Measurements from ENCODE around the gene CFHR5.
"Not testable (repeated sequence)": the region's sequence is repeated elsewhere in the genome, so short reads cannot be mapped to it uniquely, and the experiment has no call there.

CFHR5 gene

DNA sequence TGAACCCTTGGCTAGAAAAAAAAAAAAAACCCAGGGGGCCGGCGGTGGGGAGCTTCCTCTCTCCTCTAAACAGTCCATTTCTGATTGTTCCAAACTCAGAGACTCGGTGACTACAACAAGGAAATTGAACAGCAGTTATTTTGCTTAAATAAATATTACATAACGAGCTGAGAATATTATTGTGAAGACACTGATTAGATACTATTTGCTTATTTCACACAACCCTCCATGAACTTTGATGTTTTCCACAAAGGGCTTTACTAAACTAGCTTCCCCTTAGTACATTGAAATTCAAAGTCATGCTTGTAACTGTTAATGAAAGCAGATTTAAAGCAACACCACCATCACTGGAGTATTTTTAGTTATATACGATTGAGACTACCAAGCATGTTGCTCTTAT, at the start of gene CFHR5:
Gene CFHR5 (plus strand): TSS at position 279 of the 400 bp plus-strand sequence. CDS start 109 bp downstream, at position 388.
- no peak for DNase-seq

DNA sequence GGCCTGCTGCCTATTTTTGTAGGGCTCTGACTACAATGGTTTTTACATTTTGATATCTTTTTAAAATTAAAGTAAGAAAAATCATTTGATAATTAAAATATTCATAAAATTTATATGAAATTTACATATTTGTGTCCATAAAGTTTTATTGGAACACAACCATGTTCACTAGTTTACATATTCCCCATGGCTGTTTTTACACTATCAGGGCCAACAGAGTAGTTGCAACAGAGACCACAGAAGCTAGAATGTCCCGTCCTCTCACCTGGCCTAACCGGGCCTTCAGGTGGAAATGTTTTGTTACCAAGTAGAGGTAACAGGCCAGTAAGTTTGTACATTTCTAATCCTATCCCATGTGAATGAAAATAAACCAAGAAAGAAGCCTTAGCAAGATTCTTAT, 44.5 kb upstream of the CFHR5 start:
- DNase-seq, result not testable (repeated sequence)

DNA sequence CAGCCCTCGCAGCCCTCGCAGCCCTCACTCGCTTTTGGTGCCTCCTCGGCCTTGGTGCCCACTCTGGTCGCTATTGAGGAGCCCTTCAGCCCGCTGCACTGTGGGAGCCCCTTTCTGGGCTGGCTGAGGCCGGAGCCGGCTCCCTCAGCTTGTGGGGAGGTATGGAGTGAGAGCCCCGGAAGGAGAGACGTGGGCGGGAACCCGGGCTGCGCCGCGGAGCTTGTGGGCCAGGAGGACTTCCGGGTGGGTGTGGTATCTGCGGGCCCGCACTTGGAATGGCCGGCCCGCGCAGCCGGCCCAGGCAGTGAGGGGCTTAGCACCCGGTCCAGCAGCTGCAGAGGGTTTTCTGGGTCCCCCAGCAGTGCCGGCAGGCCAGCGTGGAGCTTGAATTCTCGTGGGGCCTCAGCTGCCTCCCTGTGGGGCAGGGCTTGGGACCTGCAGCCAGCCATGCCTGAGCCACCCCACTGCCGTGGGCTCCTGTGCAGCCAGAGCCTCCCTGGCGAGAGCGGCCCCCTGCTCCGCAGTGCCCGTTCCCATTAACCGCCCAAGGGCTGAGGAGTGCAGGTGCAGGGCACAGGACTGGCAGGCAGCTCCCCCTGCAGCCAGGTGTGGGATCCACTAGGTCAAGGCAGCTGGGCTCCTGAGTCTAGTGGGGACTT, 43.7 kb upstream of the CFHR5 start:
- DNase-seq, result no peak

DNA sequence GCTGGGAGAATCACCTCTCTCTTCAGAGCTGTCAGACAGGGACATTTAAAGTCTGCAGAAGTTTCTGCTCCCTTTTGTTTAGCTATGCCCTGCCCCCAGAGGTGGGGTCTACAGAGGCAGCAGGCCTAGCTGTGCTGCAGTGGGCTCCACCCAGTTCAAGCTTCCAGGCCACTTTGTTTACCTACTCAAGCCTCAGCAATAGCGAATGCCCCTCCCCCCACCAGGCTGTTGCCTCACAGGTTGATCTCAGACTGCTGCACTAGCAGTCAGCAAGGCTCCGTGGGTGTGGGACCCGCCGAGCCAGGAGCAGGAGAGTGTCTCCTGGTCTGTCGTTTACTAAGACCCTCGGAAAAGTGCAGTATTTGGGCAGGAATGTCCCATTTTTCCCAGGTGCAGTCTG, 35.9 kb upstream of the CFHR5 start:
- not testable (repeated sequence) for DNase-seq

DNA sequence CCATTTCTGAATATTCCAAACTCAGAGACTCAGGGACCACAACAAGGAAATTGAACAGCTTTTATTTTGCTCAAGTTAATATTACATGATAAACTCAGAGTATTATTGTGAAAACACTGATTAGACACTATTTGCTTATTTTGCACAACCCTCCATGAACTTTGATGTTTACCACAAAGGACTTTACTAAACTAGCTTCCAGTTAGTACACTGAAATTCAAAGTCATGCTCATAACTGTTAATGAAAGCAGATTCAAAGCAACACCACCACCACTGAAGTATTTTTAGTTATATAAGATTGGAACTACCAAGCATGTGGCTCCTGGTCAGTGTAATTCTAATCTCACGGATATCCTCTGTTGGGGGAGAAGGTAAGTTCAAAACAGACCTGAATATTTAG, 33.8 kb upstream of the CFHR5 start, which contains the start of gene CFHR2:
Gene CFHR2 (plus strand): TSS at position 171 of the 400 bp plus-strand sequence. CDS start 143 bp downstream, at position 314.
- not testable (repeated sequence) for DNase-seq

DNA sequence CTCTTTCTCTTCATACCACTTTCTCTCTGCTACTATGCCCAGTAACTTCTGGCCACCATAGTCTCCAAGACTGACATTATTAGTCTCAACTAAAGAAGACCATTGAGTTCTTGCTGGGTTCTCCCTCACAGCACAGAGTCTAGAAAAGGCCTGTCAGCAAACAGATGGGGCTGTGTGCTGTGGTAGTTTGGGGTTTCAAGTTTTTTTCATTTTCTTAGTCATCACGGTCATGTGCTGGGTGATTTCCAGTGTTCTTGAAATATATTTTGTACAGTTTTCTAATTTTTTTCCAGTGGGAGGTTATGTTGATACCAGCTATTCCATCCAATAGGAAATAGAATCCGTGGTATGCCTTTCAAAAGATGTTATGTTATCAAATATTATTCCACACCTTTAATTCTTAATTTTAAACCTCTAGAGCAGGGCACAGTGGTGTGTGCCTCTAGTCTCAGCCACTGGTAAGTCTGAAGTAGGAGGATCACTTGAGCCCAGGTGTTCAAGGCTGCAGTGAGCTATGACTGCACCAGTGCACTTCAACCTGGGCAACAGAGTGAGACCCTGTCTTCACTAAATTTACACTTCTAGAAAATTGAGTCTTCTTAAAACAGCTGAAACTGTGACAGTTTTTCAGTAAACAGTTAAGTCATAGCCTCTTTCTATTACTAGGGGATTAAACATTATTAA, 25.5 kb upstream of the CFHR5 start:
- no peak for DNase-seq

DNA sequence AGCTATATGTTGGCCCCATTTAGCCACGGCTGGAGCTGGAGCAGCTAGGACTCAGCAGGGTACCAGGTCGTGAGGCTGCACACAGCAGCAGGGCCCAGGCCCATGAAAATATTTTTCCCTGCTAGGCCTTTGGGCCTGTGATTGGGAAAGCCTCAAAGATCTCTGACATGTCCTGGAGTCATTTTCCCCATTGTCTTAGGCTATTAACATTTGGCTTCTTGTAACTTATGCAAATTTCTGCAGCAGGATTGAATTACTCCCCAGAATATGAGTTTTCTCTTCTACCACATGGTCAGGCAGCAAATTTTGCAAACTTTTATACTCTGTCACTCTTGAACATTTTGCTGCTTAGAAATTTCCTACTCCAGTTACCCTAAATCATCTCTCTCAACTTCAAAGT, 22.6 kb upstream of the CFHR5 start:
- DNase-seq, result no peak

DNA sequence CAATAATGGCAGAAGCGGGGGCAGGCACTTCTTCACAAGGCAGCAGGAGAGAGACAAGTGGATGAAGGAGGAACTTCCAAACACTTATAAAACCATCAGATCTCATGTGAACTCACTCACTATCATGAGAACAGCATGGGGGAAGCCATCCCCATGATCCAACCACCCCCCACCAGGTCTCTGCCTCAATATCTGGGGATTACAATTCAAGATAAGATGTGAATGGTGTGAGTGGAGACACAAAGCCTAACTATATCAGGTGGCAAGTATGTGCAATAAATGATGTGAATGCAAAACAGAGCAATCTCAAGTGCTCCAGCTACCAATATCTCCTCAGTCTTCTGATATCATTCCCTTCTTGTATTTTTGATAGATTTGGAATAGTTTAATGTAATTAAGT, 21.4 kb upstream of the CFHR5 start:
- no peak for DNase-seq

DNA sequence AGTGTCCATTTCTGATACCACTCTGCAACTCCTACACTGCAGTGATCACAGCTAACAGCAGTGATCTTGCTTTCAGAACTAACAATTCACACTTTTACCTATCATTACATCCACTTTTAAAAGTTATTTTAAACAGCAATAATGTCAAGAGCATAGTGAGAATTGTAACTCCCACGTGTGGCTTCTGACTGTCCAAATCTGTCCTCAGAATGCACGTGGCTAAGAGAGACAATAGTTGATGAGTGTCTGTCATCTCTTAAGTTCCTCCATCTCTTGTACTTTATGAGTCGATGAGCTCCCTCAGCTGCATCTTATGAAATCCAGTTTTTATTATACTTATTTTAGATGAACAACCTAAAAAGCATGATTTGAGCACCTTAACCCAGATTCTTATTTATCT, 16.5 kb upstream of the CFHR5 start:
- DNase-seq, result no peak

DNA sequence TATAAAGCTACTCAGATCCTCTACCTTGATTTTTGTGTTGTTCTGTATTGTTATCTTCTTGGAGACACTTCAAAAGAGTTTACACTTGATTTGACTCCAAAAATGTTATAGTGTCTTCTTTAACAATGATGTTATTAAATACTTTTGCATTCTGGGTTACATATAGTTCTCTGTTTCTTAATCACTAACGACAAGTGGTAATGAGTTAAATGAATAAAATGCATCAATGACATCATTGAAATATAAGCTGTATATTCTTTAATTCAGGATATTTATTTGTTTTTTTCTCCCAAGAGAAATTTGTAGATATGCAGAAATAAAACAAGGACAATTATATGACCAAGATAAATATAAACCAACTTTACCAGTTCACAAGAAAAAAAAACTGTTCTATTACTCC, 7.2 kb upstream of the CFHR5 start:
- no peak for DNase-seq

DNA sequence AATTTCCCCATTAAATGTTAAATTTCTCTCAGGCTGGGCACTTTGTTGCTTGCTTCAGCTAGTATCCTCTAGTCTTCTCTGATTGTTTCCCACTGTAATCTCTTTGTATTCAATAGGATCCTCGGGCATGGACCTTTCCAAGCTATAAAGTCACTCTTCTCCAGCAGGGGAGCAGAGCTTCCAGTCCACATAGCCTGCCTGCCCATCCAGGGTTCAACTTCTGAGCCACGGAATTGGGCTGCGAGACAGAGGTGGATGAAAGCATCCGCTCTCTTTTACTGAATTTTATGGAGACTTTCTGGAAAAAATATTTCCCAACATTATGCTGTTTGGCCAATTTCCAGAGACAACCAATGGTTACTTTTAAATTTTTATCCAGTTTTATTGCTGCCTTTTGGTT, 1.1 kb upstream of the CFHR5 start:
- no peak for DNase-seq

DNA sequence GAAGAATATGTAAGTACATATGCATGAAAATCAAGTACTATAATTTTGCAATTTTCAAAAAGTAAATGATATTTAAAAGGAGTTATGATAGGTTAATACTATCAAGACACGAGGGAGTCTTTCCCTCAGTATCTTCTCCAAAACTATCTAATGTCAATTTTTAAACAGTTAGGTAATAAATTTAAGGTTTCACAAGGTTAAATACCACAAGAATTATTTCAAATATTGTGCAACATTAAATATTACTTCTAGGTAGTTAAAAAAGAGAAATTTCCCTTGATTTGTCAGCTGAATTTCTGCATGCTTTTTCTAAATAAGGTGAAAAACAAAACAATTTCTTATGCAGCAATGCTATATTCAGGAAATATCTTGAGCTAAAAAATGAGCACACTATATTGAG, 3.5 kb downstream of the CFHR5 start:
- DNase-seq, result no peak

DNA sequence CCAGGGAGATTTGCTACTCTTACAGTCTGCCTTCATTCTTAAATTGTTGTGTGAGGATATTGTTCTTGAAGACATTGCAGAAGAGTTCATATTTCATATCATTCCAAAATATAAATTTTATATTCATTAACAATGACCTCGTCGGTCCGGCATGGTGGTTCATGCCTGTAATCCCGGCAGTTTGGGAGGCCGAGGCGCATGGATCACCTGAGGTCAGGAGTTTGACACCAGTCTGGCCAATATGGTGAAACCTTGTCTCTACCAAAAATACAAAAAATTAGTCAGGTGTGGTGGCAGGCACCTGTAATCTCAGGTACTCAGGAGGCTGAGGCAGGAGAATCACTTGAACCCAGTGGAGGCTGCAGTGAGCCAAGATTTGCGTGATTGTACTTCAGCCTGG, 4.9 kb downstream of the CFHR5 start:
- DNase-seq, result not testable (repeated sequence)

DNA sequence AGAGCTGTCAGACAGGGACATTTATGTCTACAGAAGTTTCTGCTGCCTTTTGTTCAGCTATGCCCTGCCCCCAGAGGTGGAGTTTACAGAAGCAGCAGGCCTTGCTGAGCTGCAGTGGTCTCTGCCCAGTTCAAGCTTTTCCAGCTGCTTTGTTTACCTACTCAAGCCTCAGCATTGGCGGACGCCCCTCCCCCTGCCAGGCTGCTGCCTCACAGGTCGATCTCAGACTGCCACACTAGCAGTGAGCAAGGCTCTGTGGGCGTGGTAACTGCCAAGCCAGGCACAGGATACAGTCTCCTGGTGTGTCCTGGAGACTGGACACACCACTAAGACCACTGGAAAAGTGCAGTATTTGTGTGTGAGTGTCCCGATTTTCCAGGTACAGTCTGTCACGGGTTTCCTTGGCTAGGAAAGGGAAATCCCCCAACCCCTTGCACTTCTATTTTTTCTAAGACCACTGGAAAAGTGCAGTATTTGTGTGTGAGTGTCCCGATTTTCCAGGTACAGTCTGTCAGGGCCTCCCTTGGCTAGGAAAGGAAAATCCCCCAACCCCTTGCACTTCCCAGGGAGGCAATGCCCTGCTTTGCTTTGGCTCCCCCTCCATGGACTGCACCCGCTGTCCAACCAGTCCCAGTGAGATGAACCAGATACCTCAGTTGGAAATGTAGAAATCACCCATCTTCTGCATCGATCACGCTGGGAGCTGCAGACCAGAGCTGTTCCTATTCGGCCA, 14.7 kb downstream of the CFHR5 start:
- not testable (repeated sequence) for DNase-seq

DNA sequence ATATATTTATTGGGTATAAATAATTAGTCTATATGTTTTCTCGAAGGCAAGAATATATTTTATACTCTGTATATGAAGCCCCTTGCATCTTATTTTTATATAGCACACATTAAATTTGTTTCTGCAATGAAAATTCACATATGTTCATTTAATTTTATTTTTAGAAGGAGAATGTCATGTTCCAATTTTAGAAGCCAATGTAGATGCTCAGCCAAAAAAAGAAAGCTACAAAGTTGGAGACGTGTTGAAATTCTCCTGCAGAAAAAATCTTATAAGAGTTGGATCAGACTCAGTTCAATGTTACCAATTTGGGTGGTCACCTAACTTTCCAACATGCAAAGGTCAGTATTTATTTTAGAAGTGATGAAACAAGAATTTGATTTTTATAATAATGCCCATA, 16.6 kb downstream of the CFHR5 start:
- no peak for DNase-seq

DNA sequence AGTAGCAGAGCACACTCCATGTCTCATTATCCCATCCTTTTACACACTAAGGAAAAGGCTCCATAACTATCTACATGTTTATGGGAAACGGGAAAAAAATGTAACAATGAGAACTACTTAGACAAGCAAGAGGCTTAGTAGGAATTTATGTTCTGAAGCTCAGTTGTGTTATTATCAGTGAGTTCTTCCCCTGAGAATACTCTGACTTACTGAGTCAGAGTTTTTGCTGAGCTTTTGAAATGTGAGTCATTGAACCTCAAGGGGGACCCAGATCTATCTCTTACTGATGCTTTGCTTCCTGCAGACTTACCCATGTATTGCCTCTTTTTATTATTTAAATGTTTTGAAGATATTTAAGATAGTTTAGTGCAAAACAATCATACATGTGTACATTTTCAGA, 20.1 kb downstream of the CFHR5 start:
- no peak for DNase-seq

DNA sequence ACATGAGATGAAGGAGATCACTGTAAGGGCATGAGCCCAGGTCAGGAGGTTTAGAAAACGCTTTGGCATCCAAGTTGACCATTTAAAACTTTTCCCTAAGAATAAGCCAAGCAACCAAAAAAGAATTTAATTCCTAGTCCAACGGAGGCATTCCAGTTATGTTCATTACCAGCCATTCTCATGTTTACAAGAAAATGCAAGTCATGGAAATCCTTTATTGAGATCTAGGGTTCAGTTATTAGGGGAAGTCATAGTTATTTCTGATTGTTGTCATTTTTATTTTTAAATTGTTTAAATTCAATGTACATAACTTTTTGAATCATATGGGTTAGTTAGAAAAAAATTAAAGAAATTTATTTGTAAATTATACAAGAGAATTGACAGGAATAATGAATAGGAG, 24.5 kb downstream of the CFHR5 start:
- no peak for DNase-seq

DNA sequence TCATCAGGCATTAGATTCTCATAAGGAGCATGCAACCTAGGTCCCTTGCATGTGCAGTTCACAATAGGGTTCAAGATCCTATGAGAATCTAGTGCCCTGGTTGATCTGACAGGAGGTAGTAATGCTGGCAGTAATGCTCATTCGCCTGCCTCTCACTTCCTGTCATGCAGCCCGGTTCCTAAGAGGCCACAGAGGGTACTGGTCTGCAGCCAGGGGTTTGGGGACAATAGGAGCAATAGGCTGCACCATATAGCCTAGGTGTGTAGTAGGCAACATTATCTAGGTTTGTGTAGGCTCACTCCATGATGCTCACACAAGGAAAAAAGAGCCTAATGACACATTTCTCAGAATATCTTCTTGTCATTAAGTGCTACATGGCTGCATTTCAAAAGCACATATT, 25.8 kb downstream of the CFHR5 start:
- DNase-seq, result no peak

DNA sequence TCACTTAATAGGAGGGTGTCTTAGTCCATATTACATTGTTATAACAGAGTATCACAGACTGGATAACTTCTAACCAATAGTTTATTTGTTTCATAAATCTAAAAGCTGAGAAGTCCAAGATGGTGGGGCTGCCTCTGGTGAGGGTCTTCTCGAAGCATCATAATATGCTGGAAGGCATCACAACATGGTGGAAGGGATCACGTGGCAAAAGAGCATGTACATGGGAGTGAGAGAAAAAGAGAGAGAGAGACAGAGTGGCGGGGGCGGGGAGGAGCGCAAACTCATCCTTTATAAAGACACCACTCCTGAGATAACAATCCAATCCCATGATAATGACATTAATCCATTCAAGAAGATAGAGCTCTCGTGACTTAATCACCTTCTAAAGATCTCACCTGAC, 31.5 kb downstream of the CFHR5 start:
- no peak for DNase-seq

DNA sequence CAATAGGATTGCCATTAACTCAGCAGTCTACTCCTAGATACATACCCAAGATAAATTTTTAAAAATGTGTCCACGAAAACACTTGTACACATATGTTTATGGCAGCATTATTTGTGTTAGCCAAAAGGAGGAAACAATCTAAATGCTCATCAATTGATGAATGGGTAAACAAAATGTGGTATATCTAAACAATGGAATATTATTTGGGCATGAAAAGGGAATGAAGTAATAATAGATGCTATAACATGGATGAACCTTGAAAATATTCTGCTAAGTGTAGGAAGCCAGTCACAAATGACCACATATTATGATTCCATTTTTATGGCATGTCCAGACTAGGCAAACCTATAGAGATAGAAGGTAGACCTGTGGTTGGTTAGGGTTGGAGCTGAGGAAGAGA, 34.3 kb downstream of the CFHR5 start:
- no peak for DNase-seq

DNA sequence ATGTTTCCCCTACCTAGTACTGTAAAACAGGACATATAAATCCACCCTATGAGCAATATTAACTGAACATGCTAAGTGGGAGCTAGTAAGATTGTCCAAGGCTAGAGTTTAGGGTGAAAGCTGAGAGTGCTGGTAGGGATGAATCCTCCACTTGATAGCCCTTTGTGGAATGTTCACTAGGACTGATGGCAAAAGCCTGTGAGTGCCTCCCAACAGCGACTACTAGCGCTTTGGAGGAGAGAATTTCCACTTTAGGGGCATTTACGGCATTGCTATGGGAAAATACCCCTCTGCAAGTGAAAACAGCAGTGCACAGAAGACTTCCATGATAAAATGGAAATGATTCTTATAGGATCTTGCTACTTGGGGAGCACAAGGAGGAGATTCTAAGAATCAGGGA, 35.9 kb downstream of the CFHR5 start:
- no peak for DNase-seq

DNA sequence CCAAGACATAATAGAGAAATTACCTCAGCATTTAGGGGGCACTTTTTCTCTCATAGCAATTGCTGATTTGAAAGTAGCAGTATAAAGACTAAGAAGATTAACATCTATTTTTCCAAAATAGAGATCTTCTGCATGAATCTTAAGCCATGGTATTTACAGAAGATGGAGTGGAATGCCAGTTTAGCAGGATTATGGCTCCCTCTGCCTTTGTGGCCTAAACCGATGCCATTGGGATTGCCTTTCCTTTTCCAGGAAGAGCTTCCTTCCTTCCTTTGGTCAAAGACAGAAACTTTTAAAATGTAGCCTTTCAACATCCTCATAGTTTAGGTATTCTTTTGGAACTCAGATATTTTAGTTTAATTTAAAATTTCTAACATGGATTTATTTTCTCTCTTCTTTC, 39.4 kb downstream of the CFHR5 start:
- no peak for DNase-seq

DNA sequence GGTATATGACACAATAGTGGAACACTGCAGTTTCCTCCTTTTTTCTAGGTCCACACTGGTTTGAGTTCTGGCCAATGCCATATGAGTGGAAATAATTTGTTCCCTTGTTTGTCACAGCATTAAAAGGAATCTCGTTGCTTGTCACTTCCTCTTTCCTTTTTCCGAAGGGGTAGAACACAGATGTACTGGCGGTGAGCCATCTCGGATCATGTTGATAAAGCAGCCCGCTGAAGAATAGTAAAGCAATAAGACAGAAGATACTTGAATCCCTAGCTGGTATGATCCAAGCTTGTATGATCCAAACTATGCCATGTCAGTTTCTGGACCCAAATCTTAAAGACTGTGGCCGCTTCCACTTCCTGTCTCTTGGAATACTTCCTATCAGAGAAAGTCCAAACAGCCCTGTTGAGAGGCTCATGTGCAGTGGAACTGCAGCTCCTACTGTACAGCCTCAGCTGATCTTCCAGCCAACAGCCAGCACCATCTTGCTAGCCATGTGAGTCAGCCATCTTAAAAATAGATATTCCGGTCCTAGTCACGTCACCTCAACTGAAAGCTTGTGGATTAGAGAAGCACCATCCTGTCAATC, 40.3 kb downstream of the CFHR5 start:
- DNase-seq, result no peak

DNA sequence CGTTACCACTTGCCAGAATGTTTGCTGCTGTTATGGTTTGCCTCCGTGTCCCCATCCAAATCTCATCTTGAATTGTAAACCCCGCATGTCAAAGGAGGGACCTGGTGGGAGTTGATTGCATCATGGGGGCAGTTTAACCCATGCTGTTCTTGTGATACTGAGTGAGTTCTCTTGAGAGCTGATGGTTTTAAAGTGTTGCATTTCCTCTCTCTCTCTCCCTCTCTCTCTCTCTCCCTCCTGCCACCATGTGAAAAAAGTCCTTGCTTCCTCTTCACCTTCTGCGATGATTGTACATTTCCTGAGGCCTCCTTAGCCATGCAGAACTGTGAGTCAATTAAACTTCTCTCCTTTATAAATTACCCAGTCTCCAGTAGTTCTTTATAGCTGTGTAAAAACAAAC, 44.4 kb downstream of the CFHR5 start:
- no peak for DNase-seq

Data from CD4-positive, alpha-beta T cell treated with Interleukin-1 beta for 1 hour (primary cell).